Gastroesophageal sphincter (tissue), 4 donors: ENCODE measurements around the gene SP2. TPM values are rescaled to one million over a fixed set of nuclear protein-coding genes. Genes with fewer than 3 reads are reported as not detected.

Source experiments
- ATAC-seq: fragments of 150-250 bp; one replicate; pipeline ENCODE4 v1.9.1; 2016; ENCODE audit warnings: mild to moderate bottlenecking, moderate library complexity
- H3K27ac ChIP-seq, 4 donors: fragments of 200-600 bp; sonication (generic) in 3 of 4; 1 replicate in 3 of 4; 2 replicates in 1 of 4; pipeline ENCODE4 v1.5.1; 2016 to 2019
- H3K27me3 ChIP-seq: fragments of 200-600 bp; sonication (generic); one replicate; pipeline ENCODE4 v1.5.1; 2019
- H3K36me3 ChIP-seq, 2 donors: fragments of 200-600 bp; sonication (generic); one replicate each; pipeline ENCODE4 v1.5.1; 2019; ENCODE audit warnings: control low read depth in 1 of 2
- H3K4me1 ChIP-seq, 3 donors: fragments of 200-600 bp; sonication (generic); 1 replicate in 2 of 3; 2 replicates in 1 of 3; pipeline ENCODE4 v1.5.1; 2016 to 2019; ENCODE audit warnings: control low read depth in 2 of 3
- H3K4me3 ChIP-seq, 2 donors: fragments of 200-600 bp; sonication (generic); one replicate each; pipeline ENCODE4 v1.5.1; 2019; ENCODE audit warnings: mild to moderate bottlenecking in 1 of 2, moderate library complexity in 1 of 2
- H3K9me3 ChIP-seq, 3 donors: fragments of 200-600 bp; sonication (generic); one replicate each; pipeline ENCODE4 v1.5.1; 2017 to 2019; ENCODE audit warnings: control low read depth in 2 of 3
- CTCF ChIP-seq, 4 experiments: fragments of 200-600 bp in 2 of 4; fragments of 450-650 bp in 2 of 4; sonication (generic) in 1 of 4; IDR thresholded peaks; one replicate each; pipeline ENCODE4 v1.5.1; 2017 to 2019; ENCODE audit warnings: antibody characterized with exemption in 4 of 4, mild to moderate bottlenecking in 2 of 4, moderate library complexity in 2 of 4
- EP300 ChIP-seq: sonication (generic); formaldehyde crosslinking; IDR thresholded peaks from one replicate; pipeline ENCODE4 v1.6.1; 2017; ENCODE audit warnings: antibody characterized with exemption, mild to moderate bottlenecking
- POLR2A ChIP-seq, 2 donors: fragments of 450-650 bp; IDR thresholded peaks; one replicate each; pipeline ENCODE4 v1.6.1; 2017; ENCODE audit warnings: antibody characterized with exemption in 2 of 2, mild to moderate bottlenecking in 2 of 2, moderate library complexity in 1 of 2
- POLR2AphosphoS5 ChIP-seq: sonication (generic); formaldehyde crosslinking; IDR thresholded peaks from one replicate; pipeline ENCODE4 v1.6.1; 2017; ENCODE audit warnings: antibody characterized with exemption
- WGBS, 2 donors: methylation state at CpG; one replicate each; pipeline ENCODE4 v1.1.5; 2018; ENCODE audit warnings: low coverage in 1 of 2; 5-methylcytosine and 5-hydroxymethylcytosine counted together
- total RNA-seq, 4 donors: library from RNA; depleted of rRNA; stranded (reverse); fragments of >200 nt; gene quantifications; one replicate each; pipeline ENCODE4 v1.1.0, GENCODE V29; 2016

The SP2 gene
- total RNA-seq, 4 donors from 2014 or later = 3.4 to 16.2 (median 10.0) TPM

GRCh38 chr17:47883589-47884426 lies 12.2 kb upstream of the SP2 start:
- peaks cover 33% of the 10 kb centered on the region for H3K27me3 ChIP-seq
- no peak overlapping the region for H3K27ac ChIP-seq
- 67 to 74% methylated on average over 3 to 6 of the region's 9 CpGs for WGBS, 2 donors
- H3K4me3 ChIP-seq = no peak overlapping the region
- no peaks in the 10 kb centered on the region for H3K36me3 ChIP-seq
- TF ChIP-seq POLR2AphosphoS5 = no peak
- TF ChIP-seq POLR2A (IDR thresholded peaks at IDR 0.05) = no peak
- no peak for TF ChIP-seq CTCF (IDR thresholded peaks at IDR 0.05)
- TF ChIP-seq EP300 = no peak
- H3K9me3 ChIP-seq = no peaks in the 10 kb centered on the region
- no peak for ATAC-seq
- no peaks in the 10 kb centered on the region for H3K4me1 ChIP-seq

GRCh38 chr17:47884427-47884740 lies 11.7 kb upstream of the SP2 start:
- H3K27me3 ChIP-seq = peaks cover 28% of the 10 kb centered on the region
- no peaks in the 10 kb centered on the region for H3K36me3 ChIP-seq
- no peaks in the 10 kb centered on the region for H3K4me1 ChIP-seq
- no peak for TF ChIP-seq CTCF (IDR thresholded peaks at IDR 0.05)
- H3K4me3 ChIP-seq = no peak overlapping the region
- 67% methylated on average over 2 of the region's 5 CpGs; no CpG with 5 or more reads in 1 of the 2 donors for whole genome bisulfite sequencing, 2 donors
- H3K9me3 ChIP-seq = no peaks in the 10 kb centered on the region
- H3K27ac ChIP-seq = no peak overlapping the region
- ATAC-seq = no peak

- H3K9me3 ChIP-seq = no peaks in the 10 kb centered on the region
- no peak overlapping the region for H3K4me3 ChIP-seq
- TF ChIP-seq POLR2A (IDR thresholded peaks at IDR 0.05) (no peak), POLR2AphosphoS5 (no peak), EP300 (no peak), CTCF (IDR thresholded peaks at IDR 0.05) (no peak)
- peaks cover 21% of the 10 kb centered on the region for H3K27me3 ChIP-seq
- H3K36me3 ChIP-seq = no peaks in the 10 kb centered on the region
- H3K4me1 ChIP-seq = peaks cover 0 to 4% (median 0%) of the 10 kb centered on the region in 3 donors
- WGBS, 2 donors = 73% methylated on average over 5 of the region's 11 CpGs; no CpG with 5 or more reads in 1 of the 2 donors
- no peak for ATAC-seq
- H3K27ac ChIP-seq = no peak overlapping the region
These were observed 10.9 kb upstream of the SP2 start for GRCh38 chr17:47884905-47885730.

- no peak for ATAC-seq
- TF ChIP-seq POLR2AphosphoS5 (no peak), CTCF (IDR thresholded peaks at IDR 0.05) (no peak), POLR2A (IDR thresholded peaks at IDR 0.05) (no peak), EP300 (no peak)
- WGBS, 2 donors = 33 to 100% methylated on average over 1 to 2 of the region's 6 CpGs
- Histone ChIP-seq H3K27ac (no peak overlapping the region), H3K9me3 (no peaks in the 10 kb centered on the region), H3K4me1 (peaks cover 0 to 4% (median 0%) of the 10 kb centered on the region in 3 donors), H3K4me3 (no peak overlapping the region), H3K27me3 (peaks cover 17% of the 10 kb centered on the region), H3K36me3 (no peaks in the 10 kb centered on the region)
These were observed 7.7 kb upstream of the SP2 start for GRCh38 chr17:47888293-47888692.
